Stimulated activated CD8-positive, alpha-beta memory T cell treated with anti-CD3 and anti-CD28 coated beads, Interleukin-7, amount 100 ng/mL, for 24 hours (primary cell): ENCODE data around the gene PYROXD2.
"Not testable (repeated sequence)": the region's sequence is repeated elsewhere in the genome, so short reads cannot be mapped to it uniquely, and the experiment has no call there.

Experiments used
- DNase-seq: peaks from one replicate; pipeline ENCODE4 v3.0.0-alpha.2; 2020; ENCODE audit warnings: low read depth

The PYROXD2 gene

GRCh38 chr10:98365406-98366061, 49.4 kb downstream of the PYROXD2 start:
- DNase-seq = no peak

GRCh38 chr10:98364432-98365102, 50.4 kb downstream of the PYROXD2 start:
- no peak for DNase-seq

- DNase-seq = no peak
Measured at GRCh38 chr10:98363220-98363619, 51.8 kb downstream of the PYROXD2 start.

- DNase-seq = no peak
Measured at GRCh38 chr10:98361131-98362025, 53.6 kb downstream of the PYROXD2 start.

GRCh38 chr10:98357194-98357822, 57.7 kb downstream of the PYROXD2 start:
- no peak for DNase-seq

- no peak for DNase-seq
Measured at GRCh38 chr10:98354491-98354890, 60.5 kb downstream of the PYROXD2 start.

- DNase-seq = no peak
Measured at GRCh38 chr10:98353170-98353569, 61.8 kb downstream of the PYROXD2 start.

GRCh38 chr10:98351831-98352402, 63.1 kb downstream of the PYROXD2 start:
- no peak for DNase-seq

GRCh38 chr10:98349508-98349922, 65.5 kb downstream of the PYROXD2 start:
- no peak for DNase-seq

GRCh38 chr10:98346847-98347246, 68.1 kb downstream of the PYROXD2 start:
- no peak for DNase-seq

GRCh38 chr10:98344589-98345038, 70.4 kb downstream of the PYROXD2 start:
- DNase-seq = no peak

- not testable (repeated sequence) for DNase-seq
Measured at GRCh38 chr10:98341701-98342100, 73.3 kb downstream of the PYROXD2 start.

GRCh38 chr10:98340940-98341310, 74.1 kb downstream of the PYROXD2 start:
- DNase-seq = no peak

- DNase-seq = no peak
Measured at GRCh38 chr10:98340261-98340939, 74.6 kb downstream of the PYROXD2 start.

GRCh38 chr10:98339799-98340198, 75.2 kb downstream of the PYROXD2 start:
- no peak for DNase-seq

GRCh38 chr10:98338896-98339295, 76.1 kb downstream of the PYROXD2 start:
- no peak for DNase-seq

- DNase-seq = no peak
Measured at GRCh38 chr10:98338318-98338717, 76.7 kb downstream of the PYROXD2 start.

GRCh38 chr10:98337484-98337883, 77.5 kb downstream of the PYROXD2 start:
- DNase-seq = no peak
